NCI-H2196 (cell line): ENCODE data around the gene RBM33.

Source experiments
- DNase-seq: peaks from one replicate; lab custom pipeline; 2025; ENCODE audit not compliant: unreplicated experiment; lab: John Stamatoyannopoulos, UW

Gene RBM33

DNA sequence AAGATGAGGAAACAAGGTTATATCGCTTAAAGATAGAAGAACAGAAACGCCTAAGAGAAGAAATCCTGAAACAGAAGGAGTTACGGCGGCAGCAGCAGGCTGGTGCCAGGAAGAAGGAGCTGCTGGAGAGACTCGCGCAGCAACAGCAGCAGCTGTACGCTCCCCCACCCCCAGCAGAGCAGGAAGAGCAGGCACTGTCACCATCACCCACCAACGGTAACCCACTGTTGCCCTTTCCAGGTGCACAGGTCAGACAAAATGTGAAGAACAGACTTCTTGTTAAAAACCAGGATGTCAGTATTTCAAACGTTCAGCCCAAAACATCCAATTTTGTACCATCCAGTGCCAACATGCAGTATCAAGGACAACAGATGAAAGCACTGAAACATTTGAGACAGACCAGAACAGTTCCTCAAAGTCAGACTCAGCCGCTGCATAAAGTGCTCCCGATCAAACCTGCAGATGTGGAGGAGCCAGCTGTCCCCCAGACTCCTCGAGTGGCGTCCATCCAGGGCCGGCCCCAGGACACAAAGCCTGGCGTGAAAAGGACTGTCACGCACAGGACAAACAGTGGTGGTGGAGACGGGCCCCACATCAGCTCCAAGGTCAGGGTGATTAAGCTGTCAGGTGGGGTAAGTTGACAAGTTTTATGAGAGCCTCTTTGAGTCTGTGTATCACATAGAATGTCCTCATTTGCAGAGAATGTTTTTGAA lies 100.7 kb downstream of the RBM33 start:
- no peak for DNase-seq

DNA sequence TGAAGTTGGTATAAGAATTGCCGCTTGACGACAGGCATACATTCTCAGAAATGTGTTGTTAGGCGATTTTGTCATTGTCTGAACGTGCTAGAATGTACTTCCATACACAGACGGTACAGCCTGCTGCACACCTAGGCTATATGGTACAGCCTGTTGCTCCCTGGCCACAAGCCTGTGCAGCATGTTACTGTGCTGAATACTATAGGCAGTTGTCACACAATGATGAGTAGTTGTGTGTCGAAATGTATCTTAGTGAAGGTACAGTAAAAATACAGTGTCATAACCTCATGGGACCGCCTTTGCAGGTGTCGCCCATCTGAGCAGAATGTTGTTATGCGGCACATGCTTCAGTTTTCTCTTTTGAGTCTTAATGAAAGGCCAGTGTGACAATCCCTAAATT lies 101.3 kb downstream of the RBM33 start:
- DNase-seq, result no peak

DNA sequence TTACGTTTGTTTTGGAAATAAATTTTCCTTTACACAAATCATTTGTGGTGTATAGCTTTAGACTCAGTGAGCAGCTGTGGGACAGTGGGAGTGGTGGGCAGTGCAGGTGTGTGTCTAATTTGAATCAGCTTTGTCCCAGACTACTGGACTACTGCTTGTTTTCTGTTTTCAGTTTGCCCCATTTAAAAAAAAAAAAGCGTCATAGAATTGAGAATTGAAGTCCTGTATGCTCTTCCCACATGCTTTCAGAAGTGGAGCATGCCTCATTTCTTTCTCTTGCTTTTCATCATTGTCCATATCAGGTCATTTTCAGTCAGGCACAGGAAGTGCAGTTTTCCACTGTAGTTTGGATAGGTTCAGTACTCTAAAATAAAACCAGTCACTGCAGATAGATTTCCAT lies 101.7 kb downstream of the RBM33 start:
- no peak for DNase-seq

DNA sequence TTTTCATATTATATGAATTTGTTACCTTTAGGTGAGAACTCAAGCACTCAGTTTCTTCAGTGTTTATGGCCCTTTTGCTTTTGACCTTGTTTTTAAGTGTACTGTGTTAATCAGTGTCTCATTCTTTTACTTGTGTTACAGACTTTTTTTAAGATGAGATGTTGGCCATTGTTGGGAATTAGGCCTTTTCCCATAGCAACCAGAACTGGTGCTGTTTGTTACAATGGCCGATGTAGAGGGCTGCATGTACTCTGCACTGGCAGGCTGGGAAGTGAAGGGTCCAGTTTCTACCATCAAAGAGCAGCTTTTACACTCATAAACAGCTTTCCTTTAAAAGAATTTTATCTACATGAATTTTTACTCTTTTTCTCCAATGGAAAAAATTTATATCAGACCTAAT lies 102.7 kb downstream of the RBM33 start:
- no peak for DNase-seq

DNA sequence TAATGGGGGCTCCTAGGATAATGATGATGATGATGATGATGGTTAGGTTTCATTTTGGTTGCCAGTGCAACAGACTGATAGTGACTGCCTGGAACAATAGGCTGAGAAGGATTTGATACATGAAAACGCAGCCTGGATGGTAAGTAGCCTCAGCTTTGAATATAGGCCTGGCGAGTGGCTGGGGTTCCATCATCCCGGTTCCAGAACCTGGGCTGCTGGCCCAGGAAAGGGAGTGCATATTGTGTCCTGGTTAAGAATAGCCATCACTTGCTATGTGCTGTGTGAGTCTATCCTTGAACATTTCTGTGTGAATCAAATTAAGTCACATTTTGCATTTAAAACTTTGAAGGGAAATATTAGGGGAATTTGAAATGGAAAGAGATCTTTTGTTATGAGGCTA lies 105.1 kb downstream of the RBM33 start:
- DNase-seq, result no peak

DNA sequence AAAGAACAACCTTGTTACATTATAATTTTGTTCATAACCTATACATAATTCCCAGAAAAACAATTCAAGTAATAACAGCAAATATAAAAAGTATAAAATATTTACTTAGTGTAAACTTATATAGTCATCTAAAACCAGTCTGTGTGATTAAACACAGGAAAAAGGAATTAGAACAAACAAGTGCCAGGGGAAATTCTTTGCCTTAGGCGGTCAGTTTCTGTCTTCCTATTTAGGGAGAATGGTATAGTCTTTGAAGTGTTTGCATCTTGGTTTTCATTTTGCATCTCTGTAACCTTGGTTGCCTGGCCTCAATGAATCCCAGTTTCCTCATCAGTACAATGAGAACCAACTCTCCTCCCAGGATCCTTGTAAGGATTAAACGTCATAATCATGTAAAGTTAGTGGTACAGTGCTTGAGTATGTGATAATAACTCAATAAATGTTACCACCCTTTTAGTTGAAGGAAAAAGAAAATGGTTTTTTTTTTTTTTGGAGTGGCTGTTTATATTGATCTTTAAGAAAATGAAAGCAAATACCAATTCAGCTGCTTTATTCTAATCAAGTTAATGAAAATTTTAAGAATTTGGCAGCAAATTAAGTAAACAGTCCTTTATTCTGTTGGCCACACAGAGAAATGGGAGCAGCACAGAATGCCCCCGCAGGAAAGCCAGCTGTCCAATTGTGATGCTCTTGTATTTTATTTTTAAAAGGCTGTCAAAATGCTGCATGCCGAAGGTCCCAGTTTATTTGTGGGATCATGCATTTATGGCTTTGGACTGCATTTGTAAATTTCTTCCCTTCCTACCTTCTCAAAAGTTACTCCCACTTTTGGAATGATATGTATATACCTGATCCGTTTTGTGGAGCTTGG lies 106.0 kb downstream of the RBM33 start:
- DNase-seq, result no peak

DNA sequence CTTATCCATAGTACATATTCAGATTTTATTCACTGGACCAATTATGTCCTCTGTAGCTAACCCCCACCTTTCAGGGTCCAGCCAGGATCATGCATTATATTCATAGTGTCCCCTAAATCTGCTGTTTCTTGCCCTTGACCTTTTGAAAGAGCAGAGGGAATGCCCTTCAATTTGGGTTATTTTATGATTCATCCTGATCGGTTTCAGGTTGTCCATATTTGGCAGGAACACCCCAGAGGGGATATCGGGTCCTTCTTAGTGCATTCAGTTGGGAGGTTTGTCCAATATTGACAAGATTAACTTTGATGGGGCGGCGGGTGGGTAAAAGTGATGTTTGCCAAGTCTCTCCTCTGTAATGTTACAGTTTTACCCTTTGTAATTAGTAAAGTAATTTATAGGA lies 106.9 kb downstream of the RBM33 start:
- no peak for DNase-seq

DNA sequence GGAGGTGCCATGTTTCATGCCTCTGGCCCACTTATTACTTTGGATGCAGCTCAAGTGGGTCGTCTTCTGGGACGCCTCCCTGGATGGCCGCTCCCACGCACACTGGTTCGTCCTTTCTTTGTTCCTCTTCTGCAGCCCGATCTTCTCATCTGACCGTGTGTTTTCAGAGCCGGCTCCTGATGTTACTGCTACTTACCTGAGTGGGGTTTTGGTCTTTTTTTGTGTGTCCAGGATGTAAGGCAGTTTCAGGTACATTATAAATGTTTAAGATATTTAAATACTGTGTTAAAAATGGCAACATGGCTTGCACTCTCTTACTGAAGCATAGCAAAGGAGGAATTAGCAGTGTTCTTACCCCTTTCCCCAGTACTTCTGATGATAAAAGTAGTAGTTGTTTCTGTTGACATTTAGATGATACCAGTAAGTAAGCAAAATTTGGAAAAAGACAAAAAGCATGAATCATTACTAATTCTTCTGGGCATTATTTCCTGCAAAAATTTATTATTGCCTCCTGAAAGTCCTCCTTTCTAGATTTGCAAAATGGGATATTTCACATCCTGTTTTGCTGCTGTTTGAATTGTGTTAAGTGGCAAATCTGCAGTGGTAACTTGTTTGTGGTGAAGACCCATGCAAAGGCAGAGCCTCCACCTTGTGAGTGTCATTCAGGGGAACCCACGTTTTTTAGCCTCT lies 108.4 kb downstream of the RBM33 start:
- no peak for DNase-seq

DNA sequence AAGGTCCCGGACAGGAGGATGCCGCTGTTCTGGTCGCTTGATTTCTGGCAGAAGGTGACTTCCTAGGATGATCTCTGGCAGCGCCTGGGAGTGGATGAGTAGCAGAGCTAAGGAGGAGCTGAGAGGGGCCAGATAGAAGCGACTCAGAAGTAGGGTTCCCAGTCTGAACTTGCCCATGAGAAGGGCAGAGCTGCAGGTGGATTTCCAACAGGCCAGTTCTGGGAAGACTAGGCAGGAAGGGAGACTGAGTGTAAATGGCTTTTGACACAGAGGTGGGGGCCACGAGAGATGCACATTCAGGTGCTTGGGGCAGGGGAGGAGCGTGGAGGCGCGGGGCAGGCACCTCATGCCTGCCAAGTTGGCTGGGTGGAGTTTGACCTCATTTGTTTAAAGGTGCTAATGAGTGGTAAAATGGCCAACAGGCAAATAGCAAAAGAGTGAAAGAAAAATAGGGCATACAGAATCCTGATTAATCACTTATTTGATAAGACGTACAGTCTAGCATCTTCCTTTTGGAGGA lies 109.0 kb downstream of the RBM33 start:
- DNase-seq, result no peak

DNA sequence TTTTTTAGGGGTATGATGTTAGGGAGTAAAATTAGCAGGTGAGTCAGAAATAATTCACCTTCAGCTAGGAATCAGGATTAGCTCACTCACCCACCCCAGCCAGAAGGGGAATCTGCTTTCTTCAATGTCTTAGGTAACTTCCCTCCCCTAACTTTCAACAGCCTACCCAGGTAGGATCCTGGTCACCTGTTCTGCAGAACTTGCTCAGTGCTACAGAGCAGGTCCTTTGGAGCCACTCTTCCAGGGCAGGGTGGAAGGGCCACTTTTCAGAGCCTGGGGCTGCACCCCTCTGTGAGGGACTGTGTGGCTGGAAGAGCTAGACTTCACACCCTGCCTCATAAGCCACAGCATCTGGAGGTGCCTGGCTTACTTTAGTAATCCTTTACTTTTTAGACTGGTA lies 109.7 kb downstream of the RBM33 start:
- DNase-seq, result no peak

DNA sequence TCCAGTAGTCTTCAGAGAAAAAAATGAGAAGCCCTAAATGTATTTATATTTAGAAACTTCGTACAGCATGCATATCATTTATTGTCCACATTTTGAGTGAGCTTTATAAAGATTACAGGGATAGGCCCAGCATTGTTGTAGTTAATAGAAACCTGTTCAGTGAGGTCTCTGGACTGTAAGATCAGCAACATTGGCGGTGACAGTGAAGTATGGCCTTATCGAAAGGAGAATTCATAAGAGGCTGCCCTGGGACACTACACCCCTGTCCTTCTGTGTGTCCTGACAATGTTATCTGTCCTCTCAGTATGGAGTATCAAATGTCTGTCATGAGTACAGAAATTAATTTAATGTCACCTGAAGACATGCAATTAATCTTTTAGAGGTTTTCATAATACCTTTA lies 110.6 kb downstream of the RBM33 start:
- no peak for DNase-seq

DNA sequence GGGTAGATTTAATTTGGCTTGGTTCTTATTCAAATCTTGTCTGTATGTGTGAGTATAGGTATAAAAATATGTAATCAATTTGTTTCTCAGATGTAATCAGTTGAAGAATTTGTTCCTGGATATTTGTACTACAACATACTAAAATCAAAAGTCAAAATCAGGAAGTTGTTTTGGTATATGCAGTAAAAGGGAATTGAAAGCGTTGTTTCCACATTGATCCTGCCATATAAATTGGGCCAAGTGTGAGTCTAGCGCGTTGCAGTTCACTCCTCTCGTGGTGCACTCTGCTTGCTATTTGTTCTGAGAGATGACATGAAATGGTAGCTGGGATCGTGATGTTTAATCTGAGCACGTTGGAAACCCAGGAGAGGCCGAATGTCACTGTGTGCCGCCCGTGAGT lies 111.9 kb downstream of the RBM33 start:
- no peak for DNase-seq

DNA sequence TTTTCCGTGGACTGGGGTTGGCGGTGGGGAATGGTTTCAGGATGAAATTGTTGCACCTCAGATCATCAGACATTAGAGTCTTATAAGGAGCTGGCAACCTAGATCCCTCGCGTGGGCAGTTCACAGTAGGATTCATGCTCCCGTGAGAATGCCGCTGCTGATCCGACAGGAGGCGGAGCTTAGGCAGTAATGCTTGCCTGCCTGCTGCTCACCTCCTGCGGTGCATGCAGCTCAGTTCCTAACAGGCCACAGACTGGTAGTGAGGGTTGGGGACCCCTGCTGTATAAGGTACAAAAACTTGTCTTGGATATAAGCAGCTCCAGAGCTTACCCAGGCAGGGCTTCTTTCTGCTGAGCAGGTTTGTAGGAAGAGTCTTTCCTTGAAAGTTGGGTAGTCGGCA lies 113.9 kb downstream of the RBM33 start:
- no peak for DNase-seq

DNA sequence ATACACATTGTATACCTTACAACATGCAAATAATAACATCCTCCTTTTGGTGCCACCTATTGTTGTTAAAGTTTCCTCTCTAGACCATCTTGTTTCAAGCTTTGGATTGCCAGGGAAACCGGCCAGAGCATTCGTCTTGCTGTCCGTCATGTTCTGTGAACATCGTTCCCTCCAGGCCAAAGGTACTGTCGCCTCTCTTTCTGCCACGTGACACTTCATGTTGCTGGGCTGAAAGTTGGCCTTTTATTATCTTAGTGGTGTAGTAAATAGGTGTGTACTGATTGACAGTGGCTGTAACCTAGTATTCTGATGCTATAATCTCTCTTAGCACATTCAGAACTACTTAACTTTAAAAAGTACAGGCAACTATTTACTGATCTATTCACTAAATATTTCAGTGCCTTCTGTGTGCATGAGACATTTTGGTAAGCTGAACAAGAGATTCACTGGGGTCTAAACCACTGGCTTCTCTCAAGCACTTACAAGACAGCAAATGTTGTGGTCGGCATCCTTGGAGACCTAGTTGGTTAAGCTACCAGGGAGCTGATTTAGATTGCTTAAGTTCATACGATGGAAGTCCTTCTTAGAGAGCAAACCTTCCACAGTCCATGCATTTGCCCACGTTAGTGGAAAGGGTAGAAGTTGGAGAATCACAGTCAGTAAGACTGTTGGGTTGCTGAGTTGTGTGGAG lies 115.4 kb downstream of the RBM33 start:
- no peak for DNase-seq

DNA sequence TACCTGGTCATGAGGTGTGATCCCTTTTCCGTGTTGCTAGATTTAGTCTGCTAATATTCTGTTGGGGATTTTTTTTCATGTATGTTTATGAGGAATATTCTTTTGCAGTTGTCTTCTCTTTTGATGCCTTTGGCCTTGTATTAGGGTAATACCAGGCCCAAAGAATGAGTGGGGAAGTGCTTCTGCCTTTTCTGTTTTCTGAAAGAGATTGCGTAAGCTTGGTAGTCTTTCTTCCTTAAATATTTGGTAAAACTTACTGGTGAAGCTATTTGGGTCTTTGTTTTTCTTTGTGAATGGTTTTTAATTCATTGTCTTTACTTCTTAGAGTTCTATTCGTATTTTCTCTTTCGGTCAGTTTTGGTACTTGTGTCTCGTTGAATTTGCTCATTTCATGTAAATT lies 116.7 kb downstream of the RBM33 start:
- DNase-seq, result no peak

DNA sequence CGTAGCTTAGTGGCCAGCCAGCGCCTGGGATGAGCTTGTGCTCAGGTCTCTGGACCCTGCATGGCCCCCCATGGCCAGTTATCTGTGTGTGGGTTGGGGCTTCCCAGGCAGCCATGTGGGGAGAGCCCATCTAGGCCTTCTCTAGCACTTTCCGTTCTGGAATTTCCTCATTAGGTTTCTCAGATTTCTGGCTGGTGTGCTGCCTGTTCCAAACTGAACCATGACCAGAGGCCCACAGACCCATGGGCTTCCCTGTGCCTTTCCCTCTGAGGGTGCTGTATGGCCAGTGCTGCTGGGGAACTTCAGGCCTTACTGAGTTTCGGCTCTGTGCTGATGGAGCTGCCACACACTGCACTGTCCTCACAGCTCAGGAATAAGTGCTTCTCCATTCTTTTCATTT lies 117.6 kb downstream of the RBM33 start:
- no peak for DNase-seq

DNA sequence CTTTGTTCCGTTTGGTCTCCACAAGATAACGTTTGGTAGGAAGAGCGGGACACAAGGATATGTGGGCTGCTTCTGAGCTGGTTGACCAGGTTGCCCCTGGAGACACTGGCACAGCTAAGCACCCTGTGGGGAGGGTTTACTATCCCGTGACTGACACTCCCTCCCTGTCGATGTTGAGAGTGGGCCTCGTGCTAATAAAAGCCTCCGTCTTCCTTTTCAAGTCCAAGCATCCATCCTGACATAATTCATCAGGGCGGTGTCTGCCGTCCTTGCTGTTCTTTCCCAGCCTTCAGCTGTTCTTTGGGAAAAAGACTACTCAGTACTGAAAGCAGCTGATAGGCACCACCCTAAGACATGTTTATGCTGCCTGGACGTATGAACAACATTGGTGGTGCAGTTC lies 118.2 kb downstream of the RBM33 start:
- DNase-seq, result no peak

DNA sequence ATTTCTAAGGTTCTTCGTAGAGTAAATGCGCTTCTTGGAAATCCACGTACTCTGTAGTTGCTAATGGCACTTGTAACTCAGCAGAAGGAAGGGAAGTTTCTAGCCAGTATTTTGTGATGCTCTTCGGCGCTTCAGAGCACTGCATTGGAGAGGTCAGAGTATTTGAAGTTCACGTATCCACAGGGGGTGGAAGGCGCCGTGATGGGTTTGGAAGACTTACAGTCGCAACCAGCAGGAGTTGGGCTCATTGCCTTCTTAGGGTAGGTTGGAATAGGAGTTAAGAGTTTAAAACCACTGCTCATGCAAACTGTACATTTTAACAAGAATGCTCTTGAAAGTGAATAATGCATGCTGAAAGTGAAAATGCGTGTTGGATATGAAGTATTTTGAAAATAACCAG lies 118.7 kb downstream of the RBM33 start:
- no peak for DNase-seq

DNA sequence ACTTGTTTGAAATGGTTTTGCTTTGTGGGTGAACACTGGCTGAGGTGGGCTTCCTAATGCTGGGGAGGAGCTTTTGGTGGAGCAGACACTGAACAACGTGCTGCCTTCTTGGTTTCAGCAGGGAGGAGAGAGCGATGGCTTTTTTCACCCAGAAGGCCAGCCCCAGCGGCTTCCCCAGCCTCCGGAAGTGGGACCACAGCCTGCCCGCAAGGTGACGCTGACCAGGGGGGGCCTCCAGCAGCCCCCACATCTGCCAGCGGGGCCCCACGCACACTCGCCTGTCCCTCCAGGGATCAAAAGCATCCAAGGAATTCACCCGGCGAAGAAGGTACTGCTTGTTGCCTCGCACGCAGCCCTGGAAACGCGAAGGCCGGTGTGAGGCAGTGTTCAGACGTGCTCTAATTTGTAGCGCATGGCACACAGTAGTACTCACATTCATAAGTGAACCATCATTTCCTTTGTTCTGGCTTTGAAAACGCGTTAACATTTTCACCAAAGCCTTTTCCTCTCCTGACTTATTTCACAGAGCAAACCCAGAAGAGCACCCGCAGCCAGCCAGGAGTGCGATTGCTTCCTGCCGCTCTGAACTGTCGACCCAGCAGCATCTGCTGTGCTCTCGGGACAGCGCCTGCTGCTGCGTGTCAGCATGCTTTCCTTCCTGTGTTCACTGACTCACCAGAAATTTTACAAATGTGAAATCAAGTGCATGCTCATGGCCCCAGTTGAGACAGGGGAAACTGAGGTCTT lies 119.4 kb downstream of the RBM33 start:
- DNase-seq, result no peak

DNA sequence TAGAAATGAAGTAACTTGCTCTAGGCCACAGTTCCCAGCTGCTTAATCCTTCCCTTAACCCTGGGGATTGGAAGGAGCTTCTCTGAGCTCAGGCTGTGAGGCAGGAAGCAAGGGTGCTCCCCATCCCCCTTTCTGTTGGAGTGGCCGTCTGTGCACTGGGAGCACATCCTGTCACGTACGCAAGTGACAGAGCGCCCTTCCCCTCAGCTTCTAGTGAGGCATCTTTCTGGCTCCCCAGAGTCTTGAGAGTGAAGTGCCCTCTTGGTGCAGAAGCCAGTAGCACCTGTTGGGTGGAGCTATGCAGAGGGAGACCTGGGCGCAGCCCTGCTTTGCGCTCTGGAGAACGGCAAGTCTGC lies 120.0 kb downstream of the RBM33 start:
- DNase-seq, result no peak

DNA sequence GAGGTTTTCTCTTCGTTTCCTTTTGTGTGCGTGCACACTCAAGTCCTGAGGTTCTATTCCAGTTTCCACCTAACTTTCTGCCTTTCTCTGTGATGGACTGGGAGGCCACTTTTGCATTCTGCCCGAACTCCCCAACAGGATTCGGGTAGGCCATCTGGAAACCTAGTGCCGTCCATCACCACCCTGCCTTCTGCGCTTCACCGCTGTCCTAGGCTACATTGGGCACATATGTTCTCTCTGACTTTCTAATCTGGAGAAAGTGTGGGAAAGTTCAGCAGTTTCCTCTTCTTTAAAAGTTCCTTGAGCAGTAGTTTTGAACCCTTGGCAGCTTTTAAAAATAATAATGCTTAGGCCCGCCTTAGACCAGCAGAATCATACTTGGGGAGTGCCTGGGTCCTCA lies 121.0 kb downstream of the RBM33 start:
- DNase-seq, result no peak
